Omental fat pad (tissue), 4 donors: ENCODE results near the gene MARK1. TPM values are rescaled to one million over a fixed set of nuclear protein-coding genes. Genes with fewer than 3 reads are reported as not detected.

ENCODE experiments used
- ATAC-seq: fragments of 150-250 bp; one replicate; pipeline ENCODE4 v1.9.1; 2016; ENCODE audit warnings: mild to moderate bottlenecking, moderate library complexity; ENCODE audit not compliant: low FRiP score
- DNase-seq: peaks from one replicate; pipeline ENCODE4 v3.0.0-alpha.2; 2019; ENCODE audit warnings: low spot score
- CTCF ChIP-seq, 3 donors: fragments of 450-650 bp; IDR thresholded peaks; one replicate each; pipeline ENCODE4 v1.5.1; 2016 to 2017; ENCODE audit warnings: antibody characterized with exemption in 3 of 3, mild to moderate bottlenecking in 3 of 3, moderate library complexity in 2 of 3
- total RNA-seq, 4 donors: library from RNA; depleted of rRNA; stranded (reverse); fragments of >200 nt; gene quantifications; one replicate each; pipeline ENCODE4 v1.1.0, GENCODE V29; 2016

The MARK1 gene
- 10 to 100 TPM in 1 of 4 donors, 1 to 10 TPM in 3; 7.7 to 24.4 (median 9.0) TPM for total RNA-seq

- ATAC-seq (peak; percentile 65), DNase-seq (no peak)
- no peak for TF ChIP-seq CTCF (IDR thresholded peaks at IDR 0.05)
These were observed at the start of gene MARK1 for GRCh38 chr1:220527908-220528678. MARK1 (plus strand) TSS chr1:220528136; CDS start chr1:220528823, 687 bp downstream.

GRCh38 chr1:220483700-220484099, 44.2 kb upstream of the MARK1 start:
- no peak for TF ChIP-seq CTCF (IDR thresholded peaks at IDR 0.05)
- DNase-seq (no peak), ATAC-seq (peak; percentile 48)

- DNase-seq (no peak), ATAC-seq (no peak)
- no peak for TF ChIP-seq CTCF (IDR thresholded peaks at IDR 0.05)
These were observed 43.8 kb upstream of the MARK1 start for GRCh38 chr1:220484135-220484534.

- no peak for DNase-seq
- no peak for TF ChIP-seq CTCF (IDR thresholded peaks at IDR 0.05)
- ATAC-seq: no peak
These were observed 42.8 kb upstream of the MARK1 start for GRCh38 chr1:220485131-220485530.

- TF ChIP-seq CTCF (IDR thresholded peaks at IDR 0.05): no peak
- DNase-seq (no peak), ATAC-seq (no peak)
These were observed 42.1 kb upstream of the MARK1 start for GRCh38 chr1:220485791-220486190.

- ATAC-seq (peak; percentile 18), DNase-seq (no peak)
- no peak for TF ChIP-seq CTCF (IDR thresholded peaks at IDR 0.05)
These were observed 40.6 kb upstream of the MARK1 start for GRCh38 chr1:220487297-220487820.

GRCh38 chr1:220491891-220492290, 36.0 kb upstream of the MARK1 start:
- no peak for DNase-seq
- no peak for TF ChIP-seq CTCF (IDR thresholded peaks at IDR 0.05)

More at GRCh38 chr1:220491891-220492290, 36.0 kb upstream of the MARK1 start:
- ATAC-seq: no peak
